Activated CD8-positive, alpha-beta T cell treated with anti-CD3 and anti-CD28 coated beads for 36 hours (primary cell): ENCODE measurements around the gene LRRC55. TPM values are rescaled to one million over a fixed set of nuclear protein-coding genes. Genes with fewer than 3 reads are reported as not detected.

Experiments
- ATAC-seq: fragments of 200-7000 bp; cut with Tn5 transposase; one replicate; pipeline ENCODE4 v1.10.0; 2021; ENCODE audit warnings: mild to moderate bottlenecking, moderate library complexity
- CTCF ChIA-PET: fragments of 350-600 bp; sonication (Branson Sonifier 250); formaldehyde crosslinking; loops from one replicate; lab custom pipeline; 2021; ENCODE audit warnings: antibody characterized with exemption; lab: Charles Lee
- POLR2A ChIA-PET: fragments of 350-600 bp; sonication (Branson Sonifier 250); formaldehyde crosslinking; loops from one replicate; lab custom pipeline; 2021; ENCODE audit warnings: antibody characterized with exemption; lab: Charles Lee
- DNase-seq: peaks from one replicate; pipeline ENCODE4 v3.0.0-alpha.2; 2020
- H3K27ac Mint-ChIP-seq: one replicate; pipeline ENCODE4 v1.8.0; 2021; ENCODE audit warnings: mild to moderate bottlenecking, mixed read lengths
- H3K27me3 Mint-ChIP-seq: one replicate; pipeline ENCODE4 v1.8.0; 2021; ENCODE audit warnings: mixed read lengths
- H3K36me3 Mint-ChIP-seq: one replicate; pipeline ENCODE4 v1.8.0; 2021; ENCODE audit warnings: low read depth, mixed read lengths
- H3K4me1 Mint-ChIP-seq: one replicate; pipeline ENCODE4 v1.8.0; 2021; ENCODE audit warnings: low read depth, mixed read lengths
- H3K4me3 Mint-ChIP-seq: one replicate; pipeline ENCODE4 v1.8.0; 2021; ENCODE audit warnings: mild to moderate bottlenecking, moderate library complexity, mixed read lengths
- H3K9me3 Mint-ChIP-seq: one replicate; pipeline ENCODE4 v1.8.0; 2021; ENCODE audit warnings: mixed read lengths
- intact Hi-C: fragments of 100-400 bp; cut with micrococcal nuclease; formaldehyde crosslinking; loops from one replicate; pipeline ENCODE4 v1.10.0; 2022
- total RNA-seq, 2 experiments: library from RNA; stranded (reverse); gene quantifications; one replicate each; pipeline ENCODE4 v1.2.3, GENCODE V29; 2021
- TF ChIP-seq, protein P1 (sequence below): fragments of 200-600 bp; IDR thresholded peaks from one replicate; pipeline ENCODE4 v1.8.0; 2022; ENCODE audit warnings: antibody characterized with exemption, mild to moderate bottlenecking

The LRRC55 gene
- total RNA-seq, 2 experiments from 2014 or later: not detected

DNA sequence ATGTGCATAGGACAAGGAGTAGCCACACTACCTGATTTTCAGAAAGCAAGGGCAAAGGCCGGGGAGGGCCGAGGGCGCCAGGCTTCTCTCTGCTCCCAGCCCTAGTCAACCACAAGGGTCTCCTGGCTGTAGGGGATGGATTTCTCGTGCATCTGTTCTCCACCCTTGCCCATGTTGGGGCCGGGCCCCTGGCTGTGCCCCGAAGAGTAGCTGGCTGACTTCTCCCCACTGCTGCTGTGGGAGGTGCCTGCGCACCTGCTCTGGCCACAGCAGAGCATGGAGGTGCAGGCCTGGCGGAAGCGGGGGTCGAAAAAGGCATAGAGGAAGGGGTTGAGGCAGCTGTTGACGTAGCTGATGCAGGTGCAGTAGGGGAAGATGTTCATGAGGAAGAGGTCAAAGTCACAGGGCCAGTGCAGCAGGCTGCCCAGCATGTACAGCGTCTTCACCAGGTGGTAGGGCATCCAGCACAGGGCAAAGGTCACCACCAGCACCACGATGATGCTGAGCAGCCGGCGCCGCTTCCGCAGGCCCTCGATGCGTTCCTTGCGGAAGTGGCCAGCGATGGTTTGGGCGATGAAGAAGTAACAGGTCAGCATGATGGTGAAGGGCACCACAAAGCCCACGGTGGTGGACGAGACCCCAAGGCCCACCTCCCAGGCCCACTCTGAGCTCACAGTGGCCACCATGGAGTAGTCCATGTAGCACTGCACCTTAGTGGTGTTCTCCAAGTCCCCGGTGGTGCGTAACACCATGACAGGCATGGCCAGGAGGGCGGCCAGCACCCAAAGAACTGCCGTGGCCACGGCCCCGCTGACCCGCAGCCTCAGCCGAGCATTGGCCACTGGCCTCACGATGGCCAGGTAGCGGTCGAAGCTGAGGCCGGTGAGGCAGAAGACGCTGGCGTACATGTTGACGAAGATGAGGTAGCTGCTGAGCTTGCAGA is 54.3 kb downstream of the LRRC55 start:
- intact Hi-C loops: no loop called here
- H3K27ac Mint-ChIP-seq: no peak overlapping the region
- H3K27me3 Mint-ChIP-seq: peaks cover 54% of the 10 kb centered on the region

DNA sequence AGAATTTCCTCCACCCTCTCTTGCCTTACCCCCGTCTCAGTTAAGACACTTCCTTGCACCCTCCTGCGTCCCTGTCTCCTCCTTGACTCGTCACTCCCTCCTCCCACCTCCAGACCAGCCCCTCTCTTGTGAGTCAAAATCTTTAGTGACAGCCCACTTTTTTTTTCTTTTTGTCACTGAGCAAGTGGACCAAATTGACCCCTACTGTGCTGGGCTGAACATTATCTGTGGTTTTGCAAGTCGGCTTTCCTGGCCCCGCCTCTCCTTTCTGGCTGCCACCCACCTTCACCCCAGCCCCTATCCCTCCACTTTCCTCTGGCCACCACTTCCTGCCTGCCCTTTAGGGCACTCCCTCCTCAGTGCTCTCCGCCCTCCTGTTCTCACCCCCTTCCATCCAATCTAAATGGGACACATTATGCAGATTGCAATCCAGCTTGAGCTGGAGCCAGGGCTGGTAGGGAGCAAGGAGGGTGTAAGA is 55.5 kb downstream of the LRRC55 start, which contains the start of gene APLNR:
TSS of gene APLNR (minus strand) at position 47 of the 478 bp plus-strand sequence. CDS start 246 bp downstream, outside the sequence.
- Mint-ChIP-seq H3K36me3 (no peaks in the 10 kb centered on the region), H3K9me3 (no peaks in the 10 kb centered on the region), H3K4me3 (no peak within 1 kb of the TSS), H3K27ac (no peak within 1 kb of the TSS), H3K27me3 (peaks cover 44% of the 10 kb centered on the region), H3K4me1 (peaks cover 7% of the 10 kb centered on the region)
- ATAC-seq (peak; percentile 67), DNase-seq (peak; percentile 4)
- intact Hi-C loops: no loop called here
- TF ChIP-seq, protein P1, sequence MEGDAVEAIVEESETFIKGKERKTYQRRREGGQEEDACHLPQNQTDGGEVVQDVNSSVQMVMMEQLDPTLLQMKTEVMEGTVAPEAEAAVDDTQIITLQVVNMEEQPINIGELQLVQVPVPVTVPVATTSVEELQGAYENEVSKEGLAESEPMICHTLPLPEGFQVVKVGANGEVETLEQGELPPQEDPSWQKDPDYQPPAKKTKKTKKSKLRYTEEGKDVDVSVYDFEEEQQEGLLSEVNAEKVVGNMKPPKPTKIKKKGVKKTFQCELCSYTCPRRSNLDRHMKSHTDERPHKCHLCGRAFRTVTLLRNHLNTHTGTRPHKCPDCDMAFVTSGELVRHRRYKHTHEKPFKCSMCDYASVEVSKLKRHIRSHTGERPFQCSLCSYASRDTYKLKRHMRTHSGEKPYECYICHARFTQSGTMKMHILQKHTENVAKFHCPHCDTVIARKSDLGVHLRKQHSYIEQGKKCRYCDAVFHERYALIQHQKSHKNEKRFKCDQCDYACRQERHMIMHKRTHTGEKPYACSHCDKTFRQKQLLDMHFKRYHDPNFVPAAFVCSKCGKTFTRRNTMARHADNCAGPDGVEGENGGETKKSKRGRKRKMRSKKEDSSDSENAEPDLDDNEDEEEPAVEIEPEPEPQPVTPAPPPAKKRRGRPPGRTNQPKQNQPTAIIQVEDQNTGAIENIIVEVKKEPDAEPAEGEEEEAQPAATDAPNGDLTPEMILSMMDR: no peak
- ChIA-PET POLR2A (no interaction called here), CTCF (no interaction called here)

More for the DNA sequence above, 54.3 kb downstream of the LRRC55 start:
- ChIA-PET CTCF (interaction anchor here (1.3 kb wide), 1 partner anchor 13 kb away, joined by 6 read pairs; no protein-coding TSS in a partner anchor), POLR2A (interaction anchor here (0.6 kb wide), 1 partner anchor 24 kb away, joined by 3 read pairs; no protein-coding TSS in a partner anchor)
- no peak for DNase-seq
- H3K9me3 Mint-ChIP-seq: no peaks in the 10 kb centered on the region
- no peak overlapping the region for H3K4me3 Mint-ChIP-seq
- ATAC-seq: no peak
- H3K4me1 Mint-ChIP-seq: peaks cover 7% of the 10 kb centered on the region
- TF ChIP-seq, protein P1: no peak
- H3K36me3 Mint-ChIP-seq: no peaks in the 10 kb centered on the region

DNA sequence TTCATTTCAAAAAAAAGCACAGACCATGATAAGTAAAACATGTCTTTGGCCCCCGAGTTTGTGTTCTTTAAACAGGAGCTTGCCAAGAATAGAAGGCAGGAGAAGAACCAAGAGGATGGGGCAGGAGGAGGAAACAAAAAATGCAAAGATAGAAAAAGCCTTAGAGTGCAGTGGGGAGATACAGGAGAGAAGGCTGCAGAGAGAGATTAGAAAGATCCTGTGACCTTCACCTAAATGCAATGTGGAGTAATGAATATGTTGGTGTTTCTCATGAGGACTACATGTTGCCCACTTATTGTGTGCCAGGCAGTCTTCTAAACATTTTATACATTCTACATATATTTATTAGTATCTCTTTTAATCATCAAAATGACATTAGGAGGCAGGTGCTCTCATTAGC is 57.6 kb downstream of the LRRC55 start:
- intact Hi-C loops: no loop called here

DNA sequence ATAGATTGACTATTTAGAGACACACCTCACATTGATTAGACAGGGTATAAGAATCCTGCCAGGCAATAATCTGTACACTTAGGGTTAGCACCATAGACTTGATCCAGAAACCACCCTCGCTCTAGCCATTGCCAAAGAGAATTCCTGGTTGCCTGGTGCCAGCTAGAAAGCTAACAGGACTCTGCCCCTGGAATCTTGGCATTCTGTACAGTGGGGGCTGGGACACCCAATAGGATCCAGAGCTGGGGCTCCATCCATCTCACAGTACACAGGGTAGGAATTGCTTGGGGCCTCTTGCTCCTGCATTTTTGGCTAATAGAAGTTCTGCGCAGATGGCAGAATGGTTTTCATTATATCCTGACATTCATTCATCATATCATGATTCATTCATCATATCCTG is 58.3 kb downstream of the LRRC55 start:
- CTCF ChIA-PET: interaction anchor here (2.0 to 3.0 kb wide), 2 partner anchors 10 to 12 kb away, joined by 4 to 19 read pairs; no protein-coding TSS in a partner anchor
- TF ChIP-seq, protein P1: no peak
- intact Hi-C loops: no loop called here
- H3K36me3 Mint-ChIP-seq: no peaks in the 10 kb centered on the region
- ATAC-seq (no peak), DNase-seq (no peak)
- POLR2A ChIA-PET: no interaction called here
- H3K4me3 Mint-ChIP-seq: no peak overlapping the region
- H3K27me3 Mint-ChIP-seq: peaks cover 25% of the 10 kb centered on the region
- H3K9me3 Mint-ChIP-seq: no peaks in the 10 kb centered on the region
- peaks cover 12% of the 10 kb centered on the region for H3K4me1 Mint-ChIP-seq
- H3K27ac Mint-ChIP-seq: no peak overlapping the region

More for the DNA sequence above, 57.6 kb downstream of the LRRC55 start:
- peaks cover 7% of the 10 kb centered on the region for H3K4me1 Mint-ChIP-seq
- DNase-seq: no peak
- TF ChIP-seq, protein P1: no peak
- no peak overlapping the region for H3K27ac Mint-ChIP-seq
- H3K36me3 Mint-ChIP-seq: no peaks in the 10 kb centered on the region
- ChIA-PET POLR2A (no interaction called here), CTCF (interaction anchor here (2.0 to 3.0 kb wide), 2 partner anchors 10 to 12 kb away, joined by 4 to 19 read pairs; no protein-coding TSS in a partner anchor)
- no peak overlapping the region for H3K4me3 Mint-ChIP-seq
- ATAC-seq: no peak
- H3K27me3 Mint-ChIP-seq: peaks cover 30% of the 10 kb centered on the region
- H3K9me3 Mint-ChIP-seq: no peaks in the 10 kb centered on the region
